A673 (cell line): ENCODE measurements around the gene SMARCAL1.

Source experiments
- EZH2 ChIP-seq: fragments of 200-600 bp; sonication (generic); IDR thresholded peaks from 2 replicates; pipeline ENCODE4 v1.6.1; 2017; ENCODE audit warnings: borderline replicate concordance, low read depth, mild to moderate bottlenecking, mixed read lengths, antibody characterized with exemption, low read length; ENCODE audit not compliant: poor library complexity, severe bottlenecking
- TF ChIP-seq, protein P1 (sequence below): fragments of 300-800, 200-600 bp; sonication (generic); conservative IDR thresholded peaks from 2 replicates; pipeline ENCODE4 v1.5.1; 2017; ENCODE audit warnings: low read depth, mild to moderate bottlenecking, antibody characterized with exemption, low read length, moderate library complexity, mixed read lengths

GRCh38 chr2:216498070-216498378 is 85.7 kb downstream of the SMARCAL1 start:
- TF ChIP-seq EZH2: no peak
- TF ChIP-seq, protein P1, sequence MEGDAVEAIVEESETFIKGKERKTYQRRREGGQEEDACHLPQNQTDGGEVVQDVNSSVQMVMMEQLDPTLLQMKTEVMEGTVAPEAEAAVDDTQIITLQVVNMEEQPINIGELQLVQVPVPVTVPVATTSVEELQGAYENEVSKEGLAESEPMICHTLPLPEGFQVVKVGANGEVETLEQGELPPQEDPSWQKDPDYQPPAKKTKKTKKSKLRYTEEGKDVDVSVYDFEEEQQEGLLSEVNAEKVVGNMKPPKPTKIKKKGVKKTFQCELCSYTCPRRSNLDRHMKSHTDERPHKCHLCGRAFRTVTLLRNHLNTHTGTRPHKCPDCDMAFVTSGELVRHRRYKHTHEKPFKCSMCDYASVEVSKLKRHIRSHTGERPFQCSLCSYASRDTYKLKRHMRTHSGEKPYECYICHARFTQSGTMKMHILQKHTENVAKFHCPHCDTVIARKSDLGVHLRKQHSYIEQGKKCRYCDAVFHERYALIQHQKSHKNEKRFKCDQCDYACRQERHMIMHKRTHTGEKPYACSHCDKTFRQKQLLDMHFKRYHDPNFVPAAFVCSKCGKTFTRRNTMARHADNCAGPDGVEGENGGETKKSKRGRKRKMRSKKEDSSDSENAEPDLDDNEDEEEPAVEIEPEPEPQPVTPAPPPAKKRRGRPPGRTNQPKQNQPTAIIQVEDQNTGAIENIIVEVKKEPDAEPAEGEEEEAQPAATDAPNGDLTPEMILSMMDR: no peak
